Measurements from ENCODE around the gene BUD23. TPM values are rescaled to one million over a fixed set of nuclear protein-coding genes. Genes with fewer than 3 reads are reported as not detected.

The BUD23 gene
- total RNA-seq, 1 experiment from 2014 or later, result 78.1 TPM

GRCh38 chr7:73742753-73743641, 59.6 kb downstream of the BUD23 start:
- peak overlapping the region; percentile 93 to 100 (median 99) for H3K27ac Mint-ChIP-seq
- H3K9me3 Mint-ChIP-seq, result peaks cover 0 to 2% of the 10 kb centered on the region in 2 experiments; a peak in 1 of 5 replicates
- Histone ChIP-seq H4K91ac (ENCODE audit: insufficient read length, low read depth, low read length) (peak overlapping the region; percentile 93), H3K9ac (ENCODE audit: extremely low read depth, insufficient read length, low read length) (peak overlapping the region; percentile 50), H2AK5ac (ENCODE audit: insufficient read length, low read length) (peak overlapping the region; percentile 36), H2BK15ac (ENCODE audit: low read depth, low read length) (no peak overlapping the region), H2BK12ac (ENCODE audit: insufficient read length, low read depth, low read length) (peak overlapping the region; percentile 99), H3K4ac (ENCODE audit: low read depth, low read length) (peak overlapping the region; percentile 85), H3K79me2 (ENCODE audit: insufficient read depth, low read length) (no peaks in the 10 kb centered on the region), H3K14ac (ENCODE audit: insufficient read depth, low read length) (peak overlapping the region; percentile 98), H3K79me1 (ENCODE audit: insufficient read depth, low read depth, low read length, poor library complexity, severe bottlenecking) (no peaks in the 10 kb centered on the region), H3K23ac (ENCODE audit: insufficient read length, low read depth, low read length) (no peak overlapping the region), H3T11ph (ENCODE audit: low read length) (peak overlapping the region; percentile 86), H4K5ac (ENCODE audit: insufficient read length, low read depth, low read length) (peak overlapping the region; percentile 96), H4K20me1 (ENCODE audit: control insufficient read depth, insufficient read depth, insufficient read length) (no peaks in the 10 kb centered on the region), H2BK20ac (ENCODE audit: low read depth, low read length, poor library complexity, severe bottlenecking) (peak overlapping the region; percentile 99), H3K23me2 (ENCODE audit: insufficient read length, low read depth, low read length, poor library complexity, severe bottlenecking) (peaks cover 10% of the 10 kb centered on the region), H3K18ac (ENCODE audit: insufficient read length, low read depth, low read length) (peak overlapping the region; percentile 99), H3K4me1 (ENCODE audit: insufficient read depth, low read length) (peaks cover 8% of the 10 kb centered on the region; the same call in 1 of the 2 replicates), H3K9me3 (ENCODE audit: control insufficient read depth, low read depth, low read length) (no peaks in the 10 kb centered on the region), H3K4me2 (ENCODE audit: insufficient read depth, insufficient read length, low read length) (peak overlapping the region; percentile 49), H3K56ac (ENCODE audit: insufficient read length, low read depth, low read length) (no peak overlapping the region), H2AFZ (ENCODE audit: low read length) (no peak overlapping the region), H2BK5ac (ENCODE audit: insufficient read length, low read length) (peak overlapping the region; percentile 10), H3K27me3 (ENCODE audit: insufficient read depth, low read length) (no peaks in the 10 kb centered on the region; the same call in 1 of the 2 replicates), H4K8ac (replicated peaks; ENCODE audit: insufficient read length, low read depth, low read length) (peak overlapping the region; percentile 46), H2BK120ac (ENCODE audit: low read depth, low read length, poor library complexity, severe bottlenecking) (peak overlapping the region; percentile 95), H3K27ac (ENCODE audit: insufficient read length, low read depth, low read length) (peak overlapping the region; percentile 54)
- H3K4me3 Mint-ChIP-seq, result peak overlapping the region; percentile 50 to 67
- peaks cover 15% of the 10 kb centered on the region for H3K27me3 Mint-ChIP-seq (ENCODE audit: low read depth)
- no peak for TF ChIP-seq CTCF (conservative IDR thresholded peaks at IDR 0.05)
- peaks cover 0 to 5% (median 0%) of the 10 kb centered on the region in 3 experiments; a peak in 4 of 7 replicates for H3K36me3 Mint-ChIP-seq (ENCODE audit: insufficient read depth in 1 of 3, low read depth in 3 of 3)
- peaks cover 34 to 41% of the 10 kb centered on the region in 2 experiments for H3K4me1 Mint-ChIP-seq
- peak; percentile 99 for DNase-seq
- no CpG with 5 or more reads among the region's 35 CpGs for WGBS (ENCODE audit: extremely low coverage, insufficient read length, low lambda C conversion rate)
